WTC11 (cell line): ENCODE data around the gene TMEM108.

Source experiments
- CTCF ChIP-seq: fragments of 200-600 bp; IDR thresholded peaks from 2 replicates; pipeline ENCODE4 v1.8.0; 2022; ENCODE audit warnings: antibody characterized with exemption
- ELF4 ChIP-seq: sonication (generic); formaldehyde crosslinking; IDR thresholded peaks from 2 replicates; pipeline ENCODE4 v1.8.1; 2022; ENCODE audit warnings: low read depth, mild to moderate bottlenecking, moderate library complexity, missing genetic modification reagents
- FOXP4 ChIP-seq: sonication (generic); formaldehyde crosslinking; IDR thresholded peaks from 2 replicates; pipeline ENCODE4 v1.8.0; 2022; ENCODE audit warnings: mild to moderate bottlenecking, missing genetic modification reagents
- GABPB1 ChIP-seq: sonication (generic); formaldehyde crosslinking; IDR thresholded peaks from 2 replicates; pipeline ENCODE4 v1.8.1; 2023; ENCODE audit warnings: mild to moderate bottlenecking, missing genetic modification reagents
- NR1H2 ChIP-seq: sonication (generic); formaldehyde crosslinking; IDR thresholded peaks from 2 replicates; pipeline ENCODE4 v1.9.0; 2021; ENCODE audit warnings: mild to moderate bottlenecking, moderate library complexity, missing genetic modification reagents
- USF2 ChIP-seq: sonication (generic); formaldehyde crosslinking; IDR thresholded peaks from 2 replicates; pipeline ENCODE4 v1.8.1; 2023; ENCODE audit warnings: mild to moderate bottlenecking, missing genetic modification reagents, moderate library complexity
- ZNF671 ChIP-seq: fragments of 250-450 bp; sonication (Bioruptor Pico); IDR thresholded peaks from 2 replicates; pipeline ENCODE4 v1.8.0; 2021; ENCODE audit warnings: mild to moderate bottlenecking

- no peak for TF ChIP-seq ZNF671
- no peak for TF ChIP-seq NR1H2 (CRISPR knock-in tag)
- no peak for TF ChIP-seq FOXP4
- TF ChIP-seq CTCF, result no peak
- TF ChIP-seq ELF4 (CRISPR knock-in tag), result no peak
- TF ChIP-seq GABPB1 (CRISPR knock-in tag), result no peak
- TF ChIP-seq USF2, result no peak
Measured at GRCh38 chr3:133187870-133188379, 149.7 kb downstream of the TMEM108 start.
